Lung (tissue), 12 donors: ENCODE results near the gene TBC1D22A. TPM values are rescaled to one million over a fixed set of nuclear protein-coding genes. Genes with fewer than 3 reads are reported as not detected.

ENCODE experiments used
- ATAC-seq: fragments of 200-7000 bp; cut with Tn5 transposase; one replicate; pipeline ENCODE4 v1.9.1; 2020; ENCODE audit warnings: moderate number of reproducible peaks; ENCODE audit not compliant: insufficient read depth, low FRiP score
- DNase-seq, 3 donors: peaks; one replicate each; pipeline ENCODE4 v3.0.0-alpha.2; 2013 to 2017
- H3K27ac ChIP-seq, 2 donors: one replicate each; pipeline ENCODE4 v1.5.1; 2013; ENCODE audit warnings: mild to moderate bottlenecking in 2 of 2, moderate library complexity in 2 of 2, control low read depth in 1 of 2, inconsistent platforms in 1 of 2, low read depth in 1 of 2, low read length in 1 of 2
- H3K27me3 ChIP-seq, 3 donors: one replicate each; pipeline ENCODE4 v1.5.1; 2013; ENCODE audit warnings: low read length in 2 of 3; ENCODE audit not compliant: control insufficient read depth in 3 of 3, insufficient read depth in 3 of 3
- H3K36me3 ChIP-seq, 4 donors: one replicate each; pipeline ENCODE4 v1.5.1; 2013; ENCODE audit warnings: low read length in 4 of 4, mild to moderate bottlenecking in 1 of 4, moderate library complexity in 1 of 4; ENCODE audit not compliant: control insufficient read depth in 4 of 4, insufficient read depth in 4 of 4
- H3K4me1 ChIP-seq, 5 donors: one replicate each; pipeline ENCODE4 v1.5.1; 2013; ENCODE audit warnings: low read length in 5 of 5, mild to moderate bottlenecking in 2 of 5, moderate library complexity in 1 of 5; ENCODE audit not compliant: control insufficient read depth in 5 of 5, insufficient read depth in 5 of 5
- H3K4me3 ChIP-seq: one replicate; pipeline ENCODE4 v1.5.1; 2013; ENCODE audit warnings: mild to moderate bottlenecking, control low read depth, moderate library complexity
- H3K9ac ChIP-seq, 2 donors: one replicate each; pipeline ENCODE4 v1.5.1; 2013; ENCODE audit warnings: low read length in 2 of 2, control low read depth in 1 of 2; ENCODE audit not compliant: insufficient read depth in 1 of 2
- H3K9me3 ChIP-seq, 4 donors: one replicate each; pipeline ENCODE4 v1.5.1; 2013; ENCODE audit warnings: low read length in 3 of 4, mild to moderate bottlenecking in 1 of 4, moderate library complexity in 1 of 4; ENCODE audit not compliant: control insufficient read depth in 4 of 4, insufficient read depth in 3 of 4
- WGBS, 2 donors: extraction: QIAGEN DNeasy Blood & Tissue Kit; methylation state at CpG; one replicate each; pipeline ENCODE4 v1.1.7; 2013; 5-methylcytosine and 5-hydroxymethylcytosine counted together
- polyA plus RNA-seq, 2 donors: library from polyadenylated mRNA; stranded (reverse); fragments of 200-250 nt; gene quantifications; one replicate each; pipeline ENCODE4 v1.2.1, GENCODE V29; 2013
- total RNA-seq, 2 donors: library from RNA; depleted of rRNA in 1 of 2; stranded (reverse); fragments of >200 nt in 1 of 2; gene quantifications; one replicate each; pipeline ENCODE4 v1.2.1, GENCODE V29; 2014 to 2021
- TF ChIP-seq, protein P1 (sequence below): IDR thresholded peaks from 2 replicates; pipeline ENCODE4 v1.5.1; 2012; ENCODE audit warnings: mild to moderate bottlenecking; ENCODE audit errors: control extremely low read depth, extremely low read depth
- donor health status: control.
- donor health status: control.
- donor health status: Bipolar disorder and iron deficiency.
- donor health status: healthy.
- donor health status: DM: yes; HTN: yes; CAD: no.

TBC1D22A gene
- total and polyA plus RNA-seq, 4 donors, result 20.2 to 38.4 (median 21.0) TPM

DNA sequence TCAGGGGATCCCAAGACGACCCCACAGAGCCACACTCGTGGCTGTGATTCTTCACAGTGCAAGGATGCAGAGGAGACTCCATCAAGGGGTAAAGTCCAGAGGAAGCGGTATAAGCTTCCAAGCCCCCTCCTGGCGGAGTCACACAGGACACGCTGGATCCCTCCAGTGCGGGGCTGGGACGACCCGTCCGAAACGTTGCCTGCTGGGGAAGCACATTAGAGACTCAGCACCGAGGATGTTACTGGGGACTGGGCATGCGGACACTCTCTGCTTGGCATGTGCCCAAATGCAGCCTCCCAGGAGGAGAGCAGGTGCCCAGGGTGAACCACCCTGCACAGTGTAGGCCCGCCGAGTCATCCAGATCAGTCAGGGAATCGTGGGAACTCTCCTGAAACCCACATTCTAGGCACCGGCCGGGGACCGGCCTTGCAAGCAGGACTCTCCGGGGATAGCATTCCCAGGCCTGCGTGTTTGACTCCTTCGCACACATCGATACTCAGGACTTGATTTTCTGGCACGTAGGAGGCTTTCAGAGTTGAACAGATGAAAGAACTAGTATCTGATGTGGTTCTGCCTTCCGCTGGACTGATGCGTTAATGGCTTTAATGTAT, 229.8 kb downstream of the TBC1D22A start:
- TF ChIP-seq, protein P1, sequence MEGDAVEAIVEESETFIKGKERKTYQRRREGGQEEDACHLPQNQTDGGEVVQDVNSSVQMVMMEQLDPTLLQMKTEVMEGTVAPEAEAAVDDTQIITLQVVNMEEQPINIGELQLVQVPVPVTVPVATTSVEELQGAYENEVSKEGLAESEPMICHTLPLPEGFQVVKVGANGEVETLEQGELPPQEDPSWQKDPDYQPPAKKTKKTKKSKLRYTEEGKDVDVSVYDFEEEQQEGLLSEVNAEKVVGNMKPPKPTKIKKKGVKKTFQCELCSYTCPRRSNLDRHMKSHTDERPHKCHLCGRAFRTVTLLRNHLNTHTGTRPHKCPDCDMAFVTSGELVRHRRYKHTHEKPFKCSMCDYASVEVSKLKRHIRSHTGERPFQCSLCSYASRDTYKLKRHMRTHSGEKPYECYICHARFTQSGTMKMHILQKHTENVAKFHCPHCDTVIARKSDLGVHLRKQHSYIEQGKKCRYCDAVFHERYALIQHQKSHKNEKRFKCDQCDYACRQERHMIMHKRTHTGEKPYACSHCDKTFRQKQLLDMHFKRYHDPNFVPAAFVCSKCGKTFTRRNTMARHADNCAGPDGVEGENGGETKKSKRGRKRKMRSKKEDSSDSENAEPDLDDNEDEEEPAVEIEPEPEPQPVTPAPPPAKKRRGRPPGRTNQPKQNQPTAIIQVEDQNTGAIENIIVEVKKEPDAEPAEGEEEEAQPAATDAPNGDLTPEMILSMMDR, result no peak
- DNase-seq (no peak), ATAC-seq (no peak)
- H3K9ac ChIP-seq, result no peak overlapping the region
- no peak overlapping the region for H3K4me3 ChIP-seq
- WGBS, 2 donors, result 92% methylated on average over 25 of the region's 25 CpGs
- no peaks in the 10 kb centered on the region for H3K9me3 ChIP-seq
- peaks cover 0 to 8% (median 0%) of the 10 kb centered on the region in 5 donors for H3K4me1 ChIP-seq
- H3K36me3 ChIP-seq, result peaks cover 0 to 18% (median 3%) of the 10 kb centered on the region in 4 donors
- no peak overlapping the region for H3K27ac ChIP-seq
- H3K27me3 ChIP-seq, result no peaks in the 10 kb centered on the region

DNA sequence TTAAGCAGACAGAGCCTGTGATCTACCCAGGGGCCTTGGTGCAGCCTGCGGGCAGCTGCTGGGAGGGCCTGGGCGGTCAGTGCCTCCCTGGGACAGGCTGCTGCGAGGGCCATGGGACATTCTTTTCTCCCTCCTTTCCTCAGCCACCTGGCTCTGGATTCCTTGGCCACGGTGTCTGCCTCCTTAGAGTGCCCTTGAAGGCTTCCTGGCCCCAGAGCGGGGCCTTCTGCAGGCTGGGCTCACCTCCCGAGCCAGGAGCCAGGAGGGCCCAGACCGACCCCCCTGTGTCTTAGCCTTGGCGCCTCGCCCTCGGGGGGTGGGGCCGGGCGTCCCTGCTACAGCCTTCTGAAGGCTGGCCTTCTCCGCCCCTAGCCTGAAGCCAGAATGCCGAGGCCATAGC, 231.2 kb downstream of the TBC1D22A start:
- Histone ChIP-seq H3K4me1 (peaks cover 0 to 8% (median 0%) of the 10 kb centered on the region in 5 donors), H3K9ac (no peak overlapping the region), H3K9me3 (no peaks in the 10 kb centered on the region), H3K27me3 (no peaks in the 10 kb centered on the region), H3K36me3 (peaks cover 0 to 20% (median 3%) of the 10 kb centered on the region in 4 donors), H3K4me3 (no peak overlapping the region), H3K27ac (peak overlapping the region in 1 of 2 donors; percentile 9)
- ATAC-seq (no peak), DNase-seq (peak; percentile 47 to 68 (median 65))
- TF ChIP-seq, protein P1, result no peak
- WGBS, 2 donors, result 61 to 84% methylated on average over 14 of the region's 14 CpGs

DNA sequence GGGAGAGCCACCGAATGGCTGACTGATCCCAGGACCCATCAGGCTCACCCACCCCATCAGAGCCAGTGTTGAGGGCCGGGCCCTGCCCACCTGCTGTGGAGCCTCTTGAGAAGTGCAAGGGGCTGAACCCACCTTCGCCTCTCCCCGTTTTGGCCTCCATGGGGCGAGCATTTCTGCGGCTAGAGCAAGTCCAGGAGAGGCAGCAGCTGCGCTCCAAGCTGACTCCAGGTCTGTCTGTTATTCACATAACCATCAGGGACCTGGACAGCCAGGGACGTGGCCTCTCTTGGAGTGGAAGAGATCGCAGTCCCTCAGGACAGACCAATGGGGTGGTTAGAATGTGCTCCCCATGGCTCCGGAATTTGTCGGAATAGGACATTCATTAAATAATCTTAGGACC, 231.8 kb downstream of the TBC1D22A start:
- no peak overlapping the region for H3K27ac ChIP-seq
- WGBS, 2 donors, result 87 to 93% methylated on average over 11 of the region's 11 CpGs
- H3K4me1 ChIP-seq, result peaks cover 0 to 8% (median 0%) of the 10 kb centered on the region in 5 donors
- H3K36me3 ChIP-seq, result peaks cover 0 to 20% (median 3%) of the 10 kb centered on the region in 4 donors
- no peaks in the 10 kb centered on the region for H3K9me3 ChIP-seq
- H3K9ac ChIP-seq, result no peak overlapping the region
- TF ChIP-seq, protein P1, result no peak
- DNase-seq (no peak), ATAC-seq (no peak)
- H3K4me3 ChIP-seq, result no peak overlapping the region
- H3K27me3 ChIP-seq, result no peaks in the 10 kb centered on the region
